Hepatocyte (in vitro differentiated cells): Measurements from ENCODE around the gene LPP. TPM values are rescaled to one million over a fixed set of nuclear protein-coding genes. Genes with fewer than 3 reads are reported as not detected.

Experiments used
- DNase-seq: peaks from one replicate; pipeline ENCODE4 v3.0.0-alpha.2; 2016; ENCODE audit warnings: low spot score
- H2AFZ ChIP-seq: fragments of 200-600 bp; sonication (generic); 2 replicates; pipeline ENCODE4 v1.6.0; 2016; ENCODE audit warnings: antibody characterized with exemption, mild to moderate bottlenecking
- H3K27ac ChIP-seq: fragments of 200-600 bp; sonication (generic); 2 replicates; pipeline ENCODE4 v1.5.1; 2016; ENCODE audit warnings: mild to moderate bottlenecking
- H3K27me3 ChIP-seq: fragments of 200-600 bp; sonication (generic); 2 replicates; pipeline ENCODE4 v1.6.1; 2016
- H3K36me3 ChIP-seq: fragments of 200-600 bp; sonication (generic); replicated peaks from 2 replicates; pipeline ENCODE4 v1.5.1; 2016; ENCODE audit warnings: low read depth; ENCODE audit not compliant: insufficient read depth
- H3K4me1 ChIP-seq: fragments of 200-600 bp; sonication (generic); 2 replicates; pipeline ENCODE4 v1.5.1; 2016; ENCODE audit warnings: mild to moderate bottlenecking, moderate library complexity; ENCODE audit not compliant: insufficient read depth
- H3K4me2 ChIP-seq: fragments of 200-600 bp; sonication (generic); 2 replicates; pipeline ENCODE4 v1.6.0; 2016
- H3K4me3 ChIP-seq: fragments of 200-600 bp; sonication (generic); 2 replicates; pipeline ENCODE4 v1.5.1; 2016; ENCODE audit warnings: mild to moderate bottlenecking
- H3K79me2 ChIP-seq: fragments of 200-600 bp; sonication (generic); 2 replicates; pipeline ENCODE4 v1.6.0; 2017; ENCODE audit warnings: mild to moderate bottlenecking
- H3K9me2 ChIP-seq: fragments of 200-600 bp; sonication (generic); replicated peaks from 2 replicates; pipeline ENCODE4 v1.6.0; 2017; ENCODE audit warnings: mild to moderate bottlenecking; ENCODE audit not compliant: insufficient read depth
- H3K9me3 ChIP-seq: fragments of 200-600 bp; sonication (generic); 2 replicates; pipeline ENCODE4 v1.5.1; 2016; ENCODE audit warnings: low read depth, mild to moderate bottlenecking
- H4K20me1 ChIP-seq: fragments of 200-600 bp; sonication (generic); 2 replicates; pipeline ENCODE4 v1.6.0; 2016; ENCODE audit warnings: mild to moderate bottlenecking; ENCODE audit not compliant: insufficient read depth, poor library complexity, severe bottlenecking
- EZH2 ChIP-seq: fragments of 200-600 bp; sonication (generic); IDR thresholded peaks from 2 replicates; pipeline ENCODE4 v1.6.1; 2016; ENCODE audit warnings: antibody characterized with exemption, mild to moderate bottlenecking, borderline replicate concordance
- EZH2phosphoT487 ChIP-seq: fragments of 200-600 bp; sonication (generic); IDR thresholded peaks from one replicate; pipeline ENCODE4 v1.6.1; 2018; ENCODE audit warnings: antibody characterized with exemption, mild to moderate bottlenecking, low read depth, moderate library complexity; ENCODE audit not compliant: unreplicated experiment, severe bottlenecking
- WGBS: methylation state at CpG from one replicate; pipeline ENCODE4 v1.1.6; 2016; ENCODE audit warnings: low lambda C conversion rate; ENCODE audit errors: missing lambda C conversion rate; 5-methylcytosine and 5-hydroxymethylcytosine counted together
- polyA plus RNA-seq: library from polyadenylated mRNA; unstranded; fragments of >200 nt; fragmentation: Nextera tagmentation; extraction: Ambion mirVana; gene quantifications from 2 replicates; pipeline ENCODE4 v1.2.1, GENCODE V29; 2016
- total RNA-seq: library from RNA; depleted of rRNA; stranded (reverse); fragments of >200 nt; gene quantifications from 2 replicates; pipeline ENCODE4 v1.2.3, GENCODE V29; 2014
- TF ChIP-seq, protein P1 (sequence below): fragments of 200-600 bp; sonication (generic); IDR thresholded peaks from 2 replicates; pipeline ENCODE4 v1.5.1; 2016; ENCODE audit warnings: antibody characterized with exemption, mild to moderate bottlenecking; ENCODE audit not compliant: poor library complexity

Gene LPP
- total and polyA plus RNA-seq, 2 experiments from 2014 or later, result 53.2 to 73.8 TPM

GRCh38 chr3:188218603-188219002 lies 64.6 kb downstream of the LPP start:
- peaks cover 86% of the 10 kb centered on the region for H3K79me2 ChIP-seq
- H3K4me2 ChIP-seq, result no peak overlapping the region

DNA sequence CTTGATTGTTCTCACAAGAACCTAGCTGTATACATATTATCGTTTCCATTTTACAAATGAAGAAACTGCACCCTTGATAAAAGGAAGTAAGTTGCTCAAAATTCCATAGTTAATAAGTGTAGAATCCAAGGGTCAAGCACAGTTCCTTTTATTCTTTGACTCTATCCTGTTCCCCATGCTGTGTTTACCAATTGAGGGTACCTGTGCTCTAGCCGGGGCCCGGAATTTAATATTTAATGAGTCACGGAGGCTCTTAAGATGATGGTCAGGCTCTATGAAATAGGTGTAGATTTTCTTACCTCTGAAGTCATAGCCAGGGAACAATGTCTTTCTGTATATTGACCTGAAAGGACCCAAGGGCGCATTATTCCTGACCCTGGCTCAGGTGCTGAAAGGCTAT lies 65.2 kb downstream of the LPP start:
- Histone ChIP-seq H3K9me3 (no peaks in the 10 kb centered on the region), H3K9me2 (no peaks in the 10 kb centered on the region), H3K4me1 (peaks cover 59% of the 10 kb centered on the region), H3K36me3 (no peaks in the 10 kb centered on the region), H4K20me1 (no peaks in the 10 kb centered on the region), H3K79me2 (peaks cover 86% of the 10 kb centered on the region), H3K27me3 (no peaks in the 10 kb centered on the region), H3K27ac (peak overlapping the region; percentile 73), H2AFZ (no peak overlapping the region), H3K4me2 (no peak overlapping the region), H3K4me3 (no peak overlapping the region)
- WGBS, result 78% methylated on average over 5 of the region's 5 CpGs
- DNase-seq, result no peak
- no peak for TF ChIP-seq EZH2
- TF ChIP-seq, protein P1, sequence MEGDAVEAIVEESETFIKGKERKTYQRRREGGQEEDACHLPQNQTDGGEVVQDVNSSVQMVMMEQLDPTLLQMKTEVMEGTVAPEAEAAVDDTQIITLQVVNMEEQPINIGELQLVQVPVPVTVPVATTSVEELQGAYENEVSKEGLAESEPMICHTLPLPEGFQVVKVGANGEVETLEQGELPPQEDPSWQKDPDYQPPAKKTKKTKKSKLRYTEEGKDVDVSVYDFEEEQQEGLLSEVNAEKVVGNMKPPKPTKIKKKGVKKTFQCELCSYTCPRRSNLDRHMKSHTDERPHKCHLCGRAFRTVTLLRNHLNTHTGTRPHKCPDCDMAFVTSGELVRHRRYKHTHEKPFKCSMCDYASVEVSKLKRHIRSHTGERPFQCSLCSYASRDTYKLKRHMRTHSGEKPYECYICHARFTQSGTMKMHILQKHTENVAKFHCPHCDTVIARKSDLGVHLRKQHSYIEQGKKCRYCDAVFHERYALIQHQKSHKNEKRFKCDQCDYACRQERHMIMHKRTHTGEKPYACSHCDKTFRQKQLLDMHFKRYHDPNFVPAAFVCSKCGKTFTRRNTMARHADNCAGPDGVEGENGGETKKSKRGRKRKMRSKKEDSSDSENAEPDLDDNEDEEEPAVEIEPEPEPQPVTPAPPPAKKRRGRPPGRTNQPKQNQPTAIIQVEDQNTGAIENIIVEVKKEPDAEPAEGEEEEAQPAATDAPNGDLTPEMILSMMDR, result no peak
- TF ChIP-seq EZH2phosphoT487, result no peak

More at GRCh38 chr3:188218603-188219002, 64.6 kb downstream of the LPP start:
- no peaks in the 10 kb centered on the region for H3K27me3 ChIP-seq
- TF ChIP-seq, protein P1, result no peak
- TF ChIP-seq EZH2, result no peak
- no peak for TF ChIP-seq EZH2phosphoT487
- H4K20me1 ChIP-seq, result no peaks in the 10 kb centered on the region
- no peaks in the 10 kb centered on the region for H3K9me2 ChIP-seq
- WGBS, result 90% methylated on average over 1 of the region's 1 CpG
- H3K4me1 ChIP-seq, result peaks cover 55% of the 10 kb centered on the region
- H3K27ac ChIP-seq, result peak overlapping the region; percentile 73
- no peak overlapping the region for H3K4me3 ChIP-seq
- no peak overlapping the region for H2AFZ ChIP-seq
- H3K36me3 ChIP-seq, result no peaks in the 10 kb centered on the region
- no peak for DNase-seq
- H3K9me3 ChIP-seq, result no peaks in the 10 kb centered on the region

- peaks cover 86% of the 10 kb centered on the region for H3K79me2 ChIP-seq
- no peaks in the 10 kb centered on the region for H4K20me1 ChIP-seq
- WGBS, result 93% methylated on average over 6 of the region's 6 CpGs
- no peak overlapping the region for H2AFZ ChIP-seq
- no peak overlapping the region for H3K4me3 ChIP-seq
- H3K4me1 ChIP-seq, result peaks cover 53% of the 10 kb centered on the region
- TF ChIP-seq, protein P1, result no peak
- TF ChIP-seq EZH2phosphoT487 (no peak), EZH2 (no peak)
- no peaks in the 10 kb centered on the region for H3K27me3 ChIP-seq
- H3K9me3 ChIP-seq, result no peaks in the 10 kb centered on the region
- H3K27ac ChIP-seq, result peak overlapping the region; percentile 73
- DNase-seq, result no peak
- no peaks in the 10 kb centered on the region for H3K36me3 ChIP-seq
- H3K4me2 ChIP-seq, result no peak overlapping the region
- H3K9me2 ChIP-seq, result no peaks in the 10 kb centered on the region
These were observed 66.3 kb downstream of the LPP start for GRCh38 chr3:188220097-188220788.
